H4 (cell line): ENCODE data around the gene PON2. TPM values are rescaled to one million over a fixed set of nuclear protein-coding genes. Genes with fewer than 3 reads are reported as not detected.
A peak's percentile ranks its signal among the peaks of the same experiment; 100 is the strongest.
"Not testable (repeated sequence)": the region's sequence is repeated elsewhere in the genome, so short reads cannot be mapped to it uniquely, and the experiment has no call there.

Experiments used
- DNase-seq: peaks from one replicate; pipeline ENCODE4 v3.0.0-alpha.2; 2015; ENCODE audit warnings: low spot score
- total RNA-seq: library from RNA; depleted of rRNA; stranded (reverse); fragments of >200 nt; shearing (Covaris generic); gene quantifications from 2 replicates; pipeline ENCODE4 v1.2.3, GENCODE V29; 2014; rRNA removed

Gene PON2
- 184 and 222 TPM in 2 replicates for total RNA-seq

DNA sequence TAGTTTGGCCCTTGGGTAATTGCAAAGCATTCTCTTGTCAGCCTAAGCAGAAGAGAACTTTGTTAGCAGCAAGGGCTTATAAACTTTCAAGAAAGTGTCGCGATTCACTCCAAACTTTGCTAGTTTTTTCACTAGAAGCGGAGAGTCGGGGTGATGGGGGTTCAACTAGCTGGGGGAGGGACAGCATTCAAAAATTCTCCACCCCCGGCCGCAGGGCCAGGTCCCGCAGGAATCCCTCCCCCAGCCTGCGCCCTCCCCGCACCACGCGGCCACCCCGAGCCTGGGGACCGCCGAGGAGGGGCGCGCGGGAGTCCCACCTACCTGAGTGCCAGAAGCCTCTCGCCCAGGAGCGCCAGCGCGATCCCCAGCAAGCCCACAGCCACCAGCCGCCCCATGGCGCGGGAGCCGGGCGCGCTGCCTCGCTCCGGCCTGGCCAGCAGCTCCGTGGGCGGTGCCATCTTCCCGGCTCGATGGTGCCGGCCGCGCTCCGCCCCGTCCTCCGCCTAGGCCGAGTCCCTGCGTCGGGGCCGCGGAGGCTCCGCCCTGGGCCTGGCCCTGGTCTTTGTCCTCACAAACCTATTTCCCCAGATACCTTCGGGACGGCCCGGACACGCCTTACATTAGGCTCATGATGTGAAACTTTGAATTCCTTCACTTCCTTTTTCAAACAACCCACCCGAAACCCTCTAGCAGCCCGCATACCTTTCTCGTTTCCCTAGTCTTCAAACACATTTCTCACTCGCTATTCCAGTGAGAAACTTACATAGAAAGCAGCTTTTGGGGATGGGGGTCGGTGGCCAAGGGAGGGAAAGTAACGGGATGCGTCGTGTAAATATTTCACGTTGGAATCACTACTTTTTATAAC is at the start of gene PON2:
TSS of gene PON2 (minus strand) at position 472 of the 865 bp plus-strand sequence. CDS start at position 395, 77 bp downstream.
- peak; percentile 86 for DNase-seq

GRCh38 chr7:95482424-95482823 is 47.6 kb upstream of the PON2 start:
- DNase-seq = no peak

DNA sequence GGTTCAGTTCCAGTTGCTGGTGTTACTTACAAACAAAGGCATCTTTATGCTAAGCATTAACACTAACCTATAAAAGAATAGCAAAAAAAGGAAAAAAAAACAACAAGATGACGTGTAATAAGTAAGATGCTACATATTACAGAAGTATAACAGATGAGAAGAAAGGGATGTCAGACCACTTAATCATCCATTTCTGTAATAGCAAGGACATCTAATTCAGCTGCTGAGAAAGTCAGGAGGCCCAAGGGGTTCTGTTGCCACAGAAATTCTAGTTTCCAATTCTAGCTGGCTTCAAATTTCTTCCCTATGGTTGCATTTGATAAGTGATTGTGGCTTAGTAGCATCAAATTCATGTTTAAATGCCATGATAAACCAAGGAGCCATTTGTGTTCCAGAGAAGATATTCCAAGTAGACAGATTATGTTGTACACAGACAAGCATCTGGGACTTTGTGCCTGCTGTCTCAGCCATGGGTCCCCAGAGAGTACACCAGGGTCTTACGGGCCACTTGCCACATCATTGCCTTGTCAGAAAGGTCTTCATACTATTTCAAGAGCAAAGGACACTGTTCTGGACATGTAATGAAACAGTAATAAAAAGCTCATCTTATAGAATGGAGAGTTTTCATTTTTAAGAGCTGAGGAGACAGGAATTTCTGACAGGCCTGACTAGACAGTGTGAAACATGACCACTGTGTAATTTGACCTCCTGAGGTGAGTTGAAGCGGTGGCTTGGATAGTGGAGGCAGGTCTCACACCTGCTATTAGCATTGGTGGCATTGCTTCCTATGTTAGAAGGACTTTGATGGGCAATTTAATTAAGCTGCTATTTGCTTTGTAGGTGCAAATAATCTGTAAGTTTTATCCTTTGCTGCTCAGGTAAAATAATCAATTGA is 46.7 kb upstream of the PON2 start:
- no peak for DNase-seq

DNA sequence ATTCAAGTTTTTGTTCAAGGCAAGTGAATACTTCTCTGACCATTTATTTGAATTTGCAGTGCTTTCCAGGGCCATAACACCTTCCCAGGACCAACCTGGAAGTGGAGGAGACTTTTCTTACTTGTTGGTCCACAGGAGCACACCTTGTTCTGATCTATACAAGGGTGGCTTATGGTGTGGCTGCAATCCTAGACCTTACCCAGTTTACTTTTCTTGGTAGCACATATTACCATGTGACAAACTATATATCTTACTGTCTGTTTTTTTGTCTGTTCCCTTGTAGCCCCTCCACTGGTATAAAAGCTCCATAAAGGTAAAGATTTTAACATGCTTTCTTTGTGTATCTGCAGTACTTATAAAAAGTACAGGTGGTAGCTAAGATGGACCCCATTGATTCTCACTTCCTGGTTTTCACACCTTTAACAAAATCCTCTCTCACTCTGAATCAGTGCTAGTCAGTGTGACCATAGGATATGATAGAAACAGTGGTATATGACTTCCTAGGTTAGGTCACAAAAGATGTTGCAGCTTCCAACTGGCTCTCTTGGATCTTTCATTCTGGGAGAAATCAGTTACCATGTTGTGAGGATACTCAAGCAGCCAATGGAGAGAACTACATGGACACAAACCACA is 45.3 kb upstream of the PON2 start:
- DNase-seq = no peak

DNA sequence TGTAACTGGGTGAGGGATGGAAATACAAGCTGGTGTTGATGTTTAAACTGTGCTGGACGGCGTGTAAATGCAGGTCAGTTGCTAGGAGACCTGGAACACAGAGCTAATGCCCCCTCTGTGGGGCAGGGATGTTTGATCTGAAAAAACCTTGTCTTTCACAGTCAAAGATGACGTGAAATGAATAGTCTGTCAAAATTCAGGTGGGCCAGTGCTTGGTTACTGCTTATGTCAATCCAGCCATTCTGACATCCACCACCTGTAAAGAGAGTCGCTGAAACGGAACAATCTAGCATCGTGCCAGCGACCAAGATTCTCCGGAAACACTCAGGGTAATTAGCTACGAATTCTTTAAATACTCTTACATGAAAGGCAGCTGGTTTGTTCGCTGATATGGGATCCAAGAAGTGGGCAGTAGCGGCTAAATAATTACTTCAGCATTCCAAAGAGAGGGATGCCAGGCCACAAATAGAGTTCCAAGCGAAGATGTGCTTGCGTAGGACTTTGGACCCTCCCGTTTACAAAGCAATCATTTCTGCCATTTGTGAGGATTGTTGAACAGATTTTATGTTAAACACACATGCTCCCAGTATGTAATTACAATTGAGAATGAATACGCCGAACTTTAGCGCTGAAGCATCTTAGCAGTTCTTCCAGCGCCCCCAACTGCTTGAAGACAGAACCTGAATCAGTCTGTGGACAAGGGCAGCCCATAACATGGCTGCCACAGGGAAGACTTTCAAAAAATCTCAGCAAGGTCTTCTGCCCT is 43.6 kb upstream of the PON2 start:
- peak; percentile 62 for DNase-seq

GRCh38 chr7:95476904-95477594 is 42.2 kb upstream of the PON2 start:
- peak; percentile 84 for DNase-seq

DNA sequence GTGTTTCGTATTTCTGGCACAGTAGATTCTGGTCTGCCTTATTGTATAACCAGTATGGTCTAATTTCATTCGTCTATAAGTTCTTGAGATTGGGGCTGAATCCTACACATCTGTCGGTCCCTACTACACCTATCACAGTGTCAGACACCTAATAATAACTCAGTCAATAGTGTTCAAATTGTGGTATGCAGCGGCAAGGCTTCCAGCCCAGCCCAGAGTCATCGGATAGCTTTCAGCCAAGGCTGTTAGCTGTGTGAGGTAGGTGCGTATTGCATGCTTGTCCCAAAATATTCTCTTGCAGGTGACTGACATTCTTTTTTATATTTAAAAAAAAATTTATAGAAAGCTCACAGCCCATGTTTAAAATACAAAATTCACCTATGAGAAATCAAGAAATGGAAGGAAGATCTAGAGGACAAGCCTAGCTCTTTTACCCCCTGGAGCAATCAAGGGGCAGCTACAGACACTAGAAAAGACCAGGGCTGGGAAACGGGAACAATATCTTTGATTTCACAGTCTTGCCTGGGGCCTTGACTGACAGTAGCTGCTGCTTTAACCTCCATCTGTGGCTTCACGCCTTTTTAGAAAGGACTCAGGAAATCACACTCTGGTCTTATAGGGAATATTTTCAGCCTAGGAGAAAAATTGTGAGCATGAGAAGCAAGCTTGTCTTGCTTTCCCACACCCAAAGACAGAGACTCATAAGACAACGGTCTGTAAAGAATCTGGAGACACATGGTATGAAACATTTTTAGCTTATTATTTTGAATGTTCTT is 41.4 kb upstream of the PON2 start:
- DNase-seq = no peak

- no peak for DNase-seq
These were observed 38.6 kb upstream of the PON2 start for GRCh38 chr7:95473276-95473985.

DNA sequence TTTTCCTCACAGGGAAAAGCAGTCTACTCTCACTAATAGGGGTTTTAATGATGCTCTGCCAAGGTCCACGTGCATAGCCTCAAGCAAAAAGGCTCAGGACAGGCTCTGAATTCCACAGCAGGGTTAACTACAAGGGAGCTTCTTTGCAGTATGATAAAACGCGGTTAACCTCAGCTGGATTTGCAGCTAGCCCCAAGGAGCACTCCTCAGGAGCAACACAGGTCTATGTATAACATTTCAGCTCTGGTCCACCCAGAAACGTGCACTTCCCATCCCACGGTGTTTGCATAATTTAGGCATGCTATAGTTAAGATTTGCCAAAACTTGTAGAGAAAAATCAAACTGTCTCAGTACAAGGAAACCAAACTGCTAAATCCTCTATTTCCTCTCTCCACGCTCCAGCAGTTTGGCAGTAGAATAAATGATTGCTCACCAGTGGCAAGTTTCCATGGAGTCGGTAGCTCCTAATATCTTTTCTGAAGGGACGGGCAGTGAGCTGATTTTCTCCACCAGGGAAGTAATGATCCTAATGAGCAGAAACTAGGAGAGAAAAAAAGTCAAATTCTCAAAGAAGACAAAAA is 37.8 kb upstream of the PON2 start:
- DNase-seq = peak; percentile 45

DNA sequence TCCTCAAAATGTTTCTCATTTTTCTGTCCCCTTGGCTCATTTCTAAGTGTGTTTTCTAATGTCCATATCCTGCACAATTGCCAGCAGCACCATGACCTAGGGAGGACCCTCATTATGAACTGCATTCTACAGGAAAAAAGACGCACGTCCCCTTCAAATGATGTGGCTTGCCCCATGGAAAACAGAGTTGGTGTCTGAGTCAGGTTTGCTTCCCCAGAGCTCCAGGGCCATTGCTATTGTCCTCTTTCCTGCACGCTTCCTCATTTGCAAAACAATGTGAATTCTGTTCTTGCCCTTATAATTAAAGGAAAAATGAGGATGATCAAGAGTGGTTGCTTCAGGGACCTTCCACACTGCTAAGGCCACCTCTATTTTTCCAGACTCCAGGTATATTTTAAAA is 36.2 kb upstream of the PON2 start:
- DNase-seq = no peak

DNA sequence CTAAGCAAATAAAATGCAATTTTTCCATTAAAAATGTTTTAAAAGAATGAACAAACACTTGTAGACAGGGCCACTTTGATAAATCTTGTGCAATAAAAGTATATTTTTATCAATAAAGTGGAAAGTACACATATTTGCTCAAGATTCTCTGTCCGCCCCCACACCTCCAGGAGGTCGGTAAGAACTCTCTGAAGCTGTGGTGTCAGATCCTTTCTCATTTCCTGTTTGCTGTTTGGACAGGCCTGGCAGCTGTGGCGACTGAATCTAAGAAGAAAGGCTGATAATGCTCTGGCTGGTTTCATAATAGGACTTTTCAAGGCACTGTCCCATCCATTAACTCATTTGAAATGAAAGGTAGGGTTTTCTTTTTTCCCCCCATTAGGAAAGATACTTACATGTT is 35.6 kb upstream of the PON2 start:
- peak; percentile 71 for DNase-seq

GRCh38 chr7:95469848-95470247 is 35.0 kb upstream of the PON2 start:
- no peak for DNase-seq

DNA sequence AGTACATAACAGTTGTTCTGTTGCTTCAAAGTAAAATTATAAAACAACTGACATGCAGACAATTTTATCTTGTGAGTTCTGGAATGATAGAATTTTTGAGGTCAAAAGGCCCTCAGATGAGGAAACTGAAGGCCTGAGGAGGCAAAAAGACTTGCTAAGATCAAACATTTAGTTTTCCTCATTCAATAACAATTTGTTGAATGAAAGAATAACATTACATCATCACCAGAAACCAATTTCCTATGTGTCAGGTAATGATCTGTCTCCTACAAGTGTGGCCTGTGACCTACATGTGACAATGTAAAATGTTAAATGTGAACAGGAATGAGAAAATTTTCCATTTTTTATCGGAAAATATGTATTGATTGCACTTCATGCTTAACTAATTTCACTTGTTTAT is 34.4 kb upstream of the PON2 start:
- DNase-seq = no peak

- no peak for DNase-seq
These were observed 33.2 kb upstream of the PON2 start for GRCh38 chr7:95467912-95468607.

DNA sequence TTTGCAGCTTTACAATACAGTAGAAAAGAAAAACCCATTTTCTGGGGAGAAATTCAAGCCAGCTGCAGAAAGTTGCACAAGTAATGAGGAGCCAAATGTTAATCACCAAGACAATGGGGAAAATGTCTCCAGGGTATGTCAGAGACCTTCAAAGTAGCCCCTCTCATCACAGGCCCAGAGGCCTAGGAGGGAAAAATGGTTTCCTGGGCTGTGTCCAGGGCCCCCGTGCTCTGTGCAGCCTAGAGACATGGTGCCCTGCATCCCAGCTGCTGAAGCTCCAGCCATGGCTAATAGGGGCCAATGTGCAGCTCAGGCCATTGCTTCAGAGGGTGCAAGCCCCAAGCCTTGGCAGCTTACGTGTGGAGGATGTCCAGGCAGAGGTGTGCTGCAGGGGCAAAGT is 25.8 kb upstream of the PON2 start:
- not testable (repeated sequence) for DNase-seq

- DNase-seq = no peak
These were observed 23.1 kb upstream of the PON2 start for GRCh38 chr7:95457947-95458346.

- no peak for DNase-seq
These were observed 19.7 kb upstream of the PON2 start for GRCh38 chr7:95454438-95455045.

- no peak for DNase-seq
These were observed 11.8 kb upstream of the PON2 start for GRCh38 chr7:95446618-95447017.
